Stomach (tissue), 9 donors: ENCODE data around the gene FGD3. TPM values are rescaled to one million over a fixed set of nuclear protein-coding genes. Genes with fewer than 3 reads are reported as not detected.

Source experiments
- DNase-seq, 2 donors: peaks; one replicate each; pipeline versions ENCODE4 v3.0.0 to v3.0.0-alpha.2; 2013 to 2019
- H3K27ac ChIP-seq, 5 donors: fragments of 200-600 bp in 4 of 5; sonication (generic) in 4 of 5; one replicate each; pipeline ENCODE4 v1.5.1; 2013 to 2019; ENCODE audit warnings: mild to moderate bottlenecking in 1 of 5, moderate library complexity in 1 of 5
- H3K27me3 ChIP-seq, 3 donors: fragments of 200-600 bp; sonication (generic); one replicate each; pipeline ENCODE4 v1.5.1; 2017 to 2019; ENCODE audit warnings: mixed run types in 1 of 3
- H3K36me3 ChIP-seq, 4 donors: fragments of 200-600 bp; sonication (generic); 1 replicate in 3 of 4; 2 replicates in 1 of 4; pipeline ENCODE4 v1.5.1; 2016 to 2019
- H3K4me1 ChIP-seq, 4 donors: fragments of 200-600 bp; sonication (generic); one replicate each; pipeline ENCODE4 v1.5.1; 2016 to 2019
- H3K4me3 ChIP-seq, 4 donors: fragments of 200-600 bp; sonication (generic) in 3 of 4; one replicate each; pipeline ENCODE4 v1.5.1; 2016 to 2019; ENCODE audit warnings: mild to moderate bottlenecking in 1 of 4
- H3K9me3 ChIP-seq, 4 donors: fragments of 200-600 bp; sonication (generic); one replicate each; pipeline ENCODE4 v1.5.1; 2016 to 2019
- CTCF ChIP-seq, 7 experiments: fragments of 450-650 bp in 4 of 7; fragments of 200-600 bp in 3 of 7; sonication (generic) in 3 of 7; IDR thresholded peaks; one replicate each; pipeline ENCODE4 v1.5.1; 2016 to 2019; ENCODE audit warnings: antibody characterized with exemption in 7 of 7, control low read depth in 2 of 7, mild to moderate bottlenecking in 1 of 7
- EP300 ChIP-seq: sonication (generic); formaldehyde crosslinking; IDR thresholded peaks from one replicate; pipeline ENCODE4 v1.6.1; 2017; ENCODE audit warnings: antibody characterized with exemption
- POLR2A ChIP-seq, 4 donors: fragments of 450-650 bp; IDR thresholded peaks; one replicate each; pipeline ENCODE4 v1.6.1; 2016; ENCODE audit warnings: antibody characterized with exemption in 4 of 4, control low read depth in 2 of 4, mild to moderate bottlenecking in 1 of 4, moderate library complexity in 1 of 4
- POLR2AphosphoS5 ChIP-seq, 3 donors: sonication (generic); formaldehyde crosslinking; IDR thresholded peaks; one replicate each; pipeline ENCODE4 v1.6.1; 2016; ENCODE audit warnings: antibody characterized with exemption in 3 of 3
- WGBS, 5 donors: extraction: QIAGEN DNeasy Blood & Tissue Kit in 3 of 5; methylation state at CpG; one replicate each; pipeline versions ENCODE4 v1.1.5 to v1.1.7; 2013 to 2018; 5-methylcytosine and 5-hydroxymethylcytosine counted together
- intact Hi-C: fragments of 100-400 bp; cut with DNase I; formaldehyde crosslinking; loops from one replicate; pipeline ENCODE4 v1.15.1; 2023; ENCODE audit warnings: low total_unique reads
- polyA plus RNA-seq, 3 donors: library from polyadenylated mRNA; stranded (reverse); fragments of 200-250 nt; gene quantifications; one replicate each; pipeline ENCODE4 v1.2.3, GENCODE V29; 2013
- total RNA-seq, 5 donors: library from RNA; depleted of rRNA; stranded (reverse); fragments of >200 nt; gene quantifications; one replicate each; pipeline versions ENCODE4 v1.1.0 to v1.2.3, GENCODE V29; 2014 to 2016
- donor health status: healthy with polysubstance abuse.
- donor health status: Bipolar disorder and iron deficiency.
- donor health status: healthy.

FGD3 gene
- total and polyA plus RNA-seq, 8 donors, result 1.7 to 8.8 (median 2.4) TPM

GRCh38 chr9:93082841-93083411 lies 135.6 kb downstream of the FGD3 start:
- DNase-seq, result peak in 1 of 2 donors; percentile 36
- H3K36me3 ChIP-seq, result peaks cover 0 to 12% (median 6%) of the 10 kb centered on the region in 4 donors
- 68 to 79% (median 74%) methylated on average over 9 to 18 of the region's 18 CpGs for WGBS, 5 donors
- H3K27me3 ChIP-seq, result no peaks in the 10 kb centered on the region
- TF ChIP-seq CTCF (IDR thresholded peaks at IDR 0.05), result no peak
- no peak for TF ChIP-seq EP300
- no peak for TF ChIP-seq POLR2AphosphoS5 (IDR thresholded peaks at IDR 0.05)
- no peak for TF ChIP-seq POLR2A (IDR thresholded peaks at IDR 0.05)
- H3K9me3 ChIP-seq, result no peaks in the 10 kb centered on the region
- peaks cover 0 to 9% (median 0%) of the 10 kb centered on the region in 4 donors for H3K4me1 ChIP-seq
- intact Hi-C loops, result no loop called here
- no peak overlapping the region for H3K4me3 ChIP-seq
- H3K27ac ChIP-seq, result peak overlapping the region in 1 of 5 donors; percentile 7

- H3K4me1 ChIP-seq, result peaks cover 0 to 9% (median 0%) of the 10 kb centered on the region in 4 donors
- peak in 1 of 2 donors; percentile 20 for DNase-seq
- no peak for TF ChIP-seq EP300
- TF ChIP-seq POLR2A (IDR thresholded peaks at IDR 0.05), result no peak
- no peak for TF ChIP-seq POLR2AphosphoS5 (IDR thresholded peaks at IDR 0.05)
- no peak for TF ChIP-seq CTCF (IDR thresholded peaks at IDR 0.05)
- whole genome bisulfite sequencing, 5 donors, result 78 to 81% (median 80%) methylated on average over 5 to 8 of the region's 8 CpGs
- no peaks in the 10 kb centered on the region for H3K27me3 ChIP-seq
- no peaks in the 10 kb centered on the region for H3K9me3 ChIP-seq
- H3K27ac ChIP-seq, result no peak overlapping the region
- H3K36me3 ChIP-seq, result peaks cover 0 to 12% (median 6%) of the 10 kb centered on the region in 4 donors
- intact Hi-C loops, result no loop called here
- H3K4me3 ChIP-seq, result no peak overlapping the region
Measured at GRCh38 chr9:93083592-93084470, 136.5 kb downstream of the FGD3 start.

GRCh38 chr9:93084471-93084881 lies 137.2 kb downstream of the FGD3 start:
- no peak for DNase-seq
- no peaks in the 10 kb centered on the region for H3K9me3 ChIP-seq
- peaks cover 0 to 12% (median 6%) of the 10 kb centered on the region in 4 donors for H3K36me3 ChIP-seq
- H3K4me3 ChIP-seq, result no peak overlapping the region
- 94 to 100% (median 96%) methylated on average over 2 to 6 of the region's 6 CpGs for WGBS, 5 donors
- intact Hi-C loops, result no loop called here
- H3K4me1 ChIP-seq, result peaks cover 0 to 9% (median 0%) of the 10 kb centered on the region in 4 donors
- no peaks in the 10 kb centered on the region for H3K27me3 ChIP-seq
- TF ChIP-seq CTCF (IDR thresholded peaks at IDR 0.05), result no peak
- no peak for TF ChIP-seq POLR2A (IDR thresholded peaks at IDR 0.05)
- TF ChIP-seq POLR2AphosphoS5 (IDR thresholded peaks at IDR 0.05), result no peak
- TF ChIP-seq EP300, result no peak
- H3K27ac ChIP-seq, result no peak overlapping the region

- 96 to 100% (median 97%) methylated on average over 4 of the region's 4 CpGs for WGBS, 5 donors
- DNase-seq, result peak in 1 of 2 donors; percentile 5
- Histone ChIP-seq H3K4me3 (no peak overlapping the region), H3K9me3 (peaks cover 0 to 1% (median 0%) of the 10 kb centered on the region in 4 donors), H3K27ac (no peak overlapping the region), H3K36me3 (peaks cover 0 to 12% (median 6%) of the 10 kb centered on the region in 4 donors), H3K27me3 (no peaks in the 10 kb centered on the region), H3K4me1 (peaks cover 0 to 9% (median 0%) of the 10 kb centered on the region in 4 donors)
- TF ChIP-seq POLR2A (IDR thresholded peaks at IDR 0.05) (no peak), EP300 (no peak), POLR2AphosphoS5 (IDR thresholded peaks at IDR 0.05) (no peak), CTCF (IDR thresholded peaks at IDR 0.05) (no peak)
- intact Hi-C loops, result no loop called here
Measured at GRCh38 chr9:93085676-93086075, 138.4 kb downstream of the FGD3 start.
